Measurements from ENCODE around the gene DLG2.
"Not testable (repeated sequence)": the region's sequence is repeated elsewhere in the genome, so short reads cannot be mapped to it uniquely, and the experiment has no call there.

Gene DLG2

GRCh38 chr11:85256433-85256832 is 370.7 kb downstream of the DLG2 start:
- Histone ChIP-seq H3K4me3 (ENCODE audit: low read length) (no peak overlapping the region), H3K36me3 (replicated peaks; ENCODE audit: insufficient read depth, low read length) (no peaks in the 10 kb centered on the region), H3F3A (ENCODE audit: insufficient read depth, low read length) (no peaks in the 10 kb centered on the region), H3K4me1 (ENCODE audit: low read length) (no peaks in the 10 kb centered on the region), H3K9me3 (replicated peaks; ENCODE audit: insufficient read depth, low read length) (no peaks in the 10 kb centered on the region), H3K9ac (ENCODE audit: low read length) (no peak overlapping the region), H4K20me1 (ENCODE audit: insufficient read depth, low read length) (no peaks in the 10 kb centered on the region), H3K9me2 (replicated peaks; ENCODE audit: insufficient read depth, low read length) (no peaks in the 10 kb centered on the region), H2AFZ (ENCODE audit: low read length) (no peak overlapping the region), H3K27ac (ENCODE audit: low read length) (no peak overlapping the region), H3K27me3 (replicated peaks; ENCODE audit: insufficient read depth, low read length) (no peaks in the 10 kb centered on the region), H3K79me2 (ENCODE audit: low read length) (no peaks in the 10 kb centered on the region), H3K4me2 (ENCODE audit: low read depth, low read length) (no peak overlapping the region)
- DNase-seq: no peak
- TF ChIP-seq, protein P1, sequence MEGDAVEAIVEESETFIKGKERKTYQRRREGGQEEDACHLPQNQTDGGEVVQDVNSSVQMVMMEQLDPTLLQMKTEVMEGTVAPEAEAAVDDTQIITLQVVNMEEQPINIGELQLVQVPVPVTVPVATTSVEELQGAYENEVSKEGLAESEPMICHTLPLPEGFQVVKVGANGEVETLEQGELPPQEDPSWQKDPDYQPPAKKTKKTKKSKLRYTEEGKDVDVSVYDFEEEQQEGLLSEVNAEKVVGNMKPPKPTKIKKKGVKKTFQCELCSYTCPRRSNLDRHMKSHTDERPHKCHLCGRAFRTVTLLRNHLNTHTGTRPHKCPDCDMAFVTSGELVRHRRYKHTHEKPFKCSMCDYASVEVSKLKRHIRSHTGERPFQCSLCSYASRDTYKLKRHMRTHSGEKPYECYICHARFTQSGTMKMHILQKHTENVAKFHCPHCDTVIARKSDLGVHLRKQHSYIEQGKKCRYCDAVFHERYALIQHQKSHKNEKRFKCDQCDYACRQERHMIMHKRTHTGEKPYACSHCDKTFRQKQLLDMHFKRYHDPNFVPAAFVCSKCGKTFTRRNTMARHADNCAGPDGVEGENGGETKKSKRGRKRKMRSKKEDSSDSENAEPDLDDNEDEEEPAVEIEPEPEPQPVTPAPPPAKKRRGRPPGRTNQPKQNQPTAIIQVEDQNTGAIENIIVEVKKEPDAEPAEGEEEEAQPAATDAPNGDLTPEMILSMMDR (IDR thresholded peaks at IDR 0.05; ENCODE audit: low read length): no peak
- TF ChIP-seq EZH2phosphoT487 (IDR thresholded peaks at IDR 0.05; ENCODE audit: low read length) (no peak), EZH2 (optimal IDR thresholded peaks at IDR 0.05; ENCODE audit: low read depth, low read length) (no peak)

GRCh38 chr11:85249482-85249881 is 377.7 kb downstream of the DLG2 start:
- no peak overlapping the region for H3K4me3 ChIP-seq (ENCODE audit: low read length)
- H3K4me1 ChIP-seq (ENCODE audit: low read length): no peaks in the 10 kb centered on the region
- no peak overlapping the region for H3K4me2 ChIP-seq (ENCODE audit: low read depth, low read length)
- H3F3A ChIP-seq (ENCODE audit: insufficient read depth, low read length): no peaks in the 10 kb centered on the region
- no peak for DNase-seq
- no peak overlapping the region for H3K27ac ChIP-seq (ENCODE audit: low read length)
- no peak for TF ChIP-seq EZH2 (optimal IDR thresholded peaks at IDR 0.05; ENCODE audit: low read depth, low read length)
- no peak overlapping the region for H3K9ac ChIP-seq (ENCODE audit: low read length)
- H3K9me2 ChIP-seq (replicated peaks; ENCODE audit: insufficient read depth, low read length): no peaks in the 10 kb centered on the region
- H3K27me3 ChIP-seq (replicated peaks; ENCODE audit: insufficient read depth, low read length): no peaks in the 10 kb centered on the region
- H3K79me2 ChIP-seq (ENCODE audit: low read length): no peaks in the 10 kb centered on the region
- H3K9me3 ChIP-seq (replicated peaks; ENCODE audit: insufficient read depth, low read length): no peaks in the 10 kb centered on the region
- no peaks in the 10 kb centered on the region for H4K20me1 ChIP-seq (ENCODE audit: insufficient read depth, low read length)
- no peaks in the 10 kb centered on the region for H3K36me3 ChIP-seq (replicated peaks; ENCODE audit: insufficient read depth, low read length)
- H2AFZ ChIP-seq (ENCODE audit: low read length): no peak overlapping the region

DNA sequence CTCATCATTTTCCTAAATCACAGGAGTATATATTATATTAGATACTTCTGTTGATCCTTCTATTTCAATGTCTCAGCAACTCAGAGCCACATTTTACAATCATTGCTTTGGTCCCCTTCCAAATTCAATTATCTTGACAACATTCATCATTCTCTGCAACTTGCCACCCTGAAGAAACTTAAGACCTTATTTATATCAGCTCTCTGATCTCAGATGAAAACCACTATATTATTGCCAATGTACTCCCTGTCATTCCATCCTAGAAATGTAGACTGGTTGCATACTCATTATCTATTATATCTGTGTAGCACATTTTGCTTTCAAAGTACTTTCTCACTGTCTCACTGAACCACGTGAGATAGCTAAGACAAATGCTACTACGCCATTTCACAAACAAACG is 379.3 kb downstream of the DLG2 start:
- Histone ChIP-seq H3F3A (ENCODE audit: insufficient read depth, low read length) (no peaks in the 10 kb centered on the region), H3K9me2 (replicated peaks; ENCODE audit: insufficient read depth, low read length) (no peaks in the 10 kb centered on the region), H3K4me3 (ENCODE audit: low read length) (no peak overlapping the region), H3K27me3 (replicated peaks; ENCODE audit: insufficient read depth, low read length) (no peaks in the 10 kb centered on the region), H3K27ac (ENCODE audit: low read length) (no peak overlapping the region), H3K9me3 (replicated peaks; ENCODE audit: insufficient read depth, low read length) (no peaks in the 10 kb centered on the region), H4K20me1 (ENCODE audit: insufficient read depth, low read length) (no peaks in the 10 kb centered on the region), H2AFZ (ENCODE audit: low read length) (no peak overlapping the region), H3K36me3 (replicated peaks; ENCODE audit: insufficient read depth, low read length) (no peaks in the 10 kb centered on the region), H3K9ac (ENCODE audit: low read length) (no peak overlapping the region), H3K79me2 (ENCODE audit: low read length) (no peaks in the 10 kb centered on the region), H3K4me1 (ENCODE audit: low read length) (no peaks in the 10 kb centered on the region), H3K4me2 (ENCODE audit: low read depth, low read length) (no peak overlapping the region)
- DNase-seq: no peak
- no peak for TF ChIP-seq EZH2phosphoT487 (IDR thresholded peaks at IDR 0.05; ENCODE audit: low read length)
- no peak for TF ChIP-seq EZH2 (optimal IDR thresholded peaks at IDR 0.05; ENCODE audit: low read depth, low read length)
- TF ChIP-seq, protein P1 (IDR thresholded peaks at IDR 0.05; ENCODE audit: low read length): no peak

GRCh38 chr11:85238906-85239305 is 388.2 kb downstream of the DLG2 start:
- Histone ChIP-seq H4K20me1 (ENCODE audit: insufficient read depth, low read length) (no peaks in the 10 kb centered on the region), H3K36me3 (replicated peaks; ENCODE audit: insufficient read depth, low read length) (no peaks in the 10 kb centered on the region), H3K27me3 (replicated peaks; ENCODE audit: insufficient read depth, low read length) (no peaks in the 10 kb centered on the region), H3K4me3 (ENCODE audit: low read length) (no peak overlapping the region), H3F3A (ENCODE audit: insufficient read depth, low read length) (no peaks in the 10 kb centered on the region), H3K79me2 (ENCODE audit: low read length) (no peaks in the 10 kb centered on the region), H3K4me1 (ENCODE audit: low read length) (no peaks in the 10 kb centered on the region), H3K4me2 (ENCODE audit: low read depth, low read length) (no peak overlapping the region), H2AFZ (ENCODE audit: low read length) (no peak overlapping the region), H3K9me2 (replicated peaks; ENCODE audit: insufficient read depth, low read length) (no peaks in the 10 kb centered on the region), H3K9ac (ENCODE audit: low read length) (no peak overlapping the region), H3K9me3 (replicated peaks; ENCODE audit: insufficient read depth, low read length) (no peaks in the 10 kb centered on the region), H3K27ac (ENCODE audit: low read length) (no peak overlapping the region)
- no peak for DNase-seq
- TF ChIP-seq, protein P1 (IDR thresholded peaks at IDR 0.05; ENCODE audit: low read length): no peak
- TF ChIP-seq EZH2 (optimal IDR thresholded peaks at IDR 0.05; ENCODE audit: low read depth, low read length) (no peak), EZH2phosphoT487 (IDR thresholded peaks at IDR 0.05; ENCODE audit: low read length) (no peak)

- not testable (repeated sequence) for H3K9ac ChIP-seq (ENCODE audit: low read length); H2AFZ ChIP-seq (ENCODE audit: low read length); H3K4me1 ChIP-seq (ENCODE audit: low read length); H3K27me3 ChIP-seq (replicated peaks; ENCODE audit: insufficient read depth, low read length); H3K4me2 ChIP-seq (ENCODE audit: low read depth, low read length); DNase-seq; H3K9me2 ChIP-seq (replicated peaks; ENCODE audit: insufficient read depth, low read length); H3K4me3 ChIP-seq (ENCODE audit: low read length); H4K20me1 ChIP-seq (ENCODE audit: insufficient read depth, low read length); H3K27ac ChIP-seq (ENCODE audit: low read length); H3K9me3 ChIP-seq (replicated peaks; ENCODE audit: insufficient read depth, low read length); H3K79me2 ChIP-seq (ENCODE audit: low read length); H3K36me3 ChIP-seq (replicated peaks; ENCODE audit: insufficient read depth, low read length); H3F3A ChIP-seq (ENCODE audit: insufficient read depth, low read length)
Observed at GRCh38 chr11:85238038-85238437, 389.1 kb downstream of the DLG2 start.

All from MM.1S (cell line).